Fibroblast of lung (primary cell): ENCODE data around the gene SYT12. TPM values are rescaled to one million over a fixed set of nuclear protein-coding genes. Genes with fewer than 3 reads are reported as not detected.

Source experiments
- DNase-seq, 2 donors: peaks; one replicate each; pipeline versions ENCODE4 v3.0.0 to v3.0.0-alpha.2; 2010; ENCODE audit warnings: low read depth in 2 of 2
- H2AFZ ChIP-seq: 2 replicates; pipeline ENCODE4 v1.5.1; 2012; ENCODE audit warnings: low read length, control low read depth, inconsistent platforms
- H3K27ac ChIP-seq: 2 replicates; pipeline ENCODE4 v1.5.1; 2011; ENCODE audit warnings: low read length, control low read depth; ENCODE audit not compliant: insufficient read depth
- H3K27me3 ChIP-seq: 2 replicates; pipeline ENCODE4 v1.5.1; 2011; ENCODE audit warnings: mild to moderate bottlenecking, low read length; ENCODE audit not compliant: control insufficient read depth, insufficient read depth
- H3K36me3 ChIP-seq: 2 replicates; pipeline ENCODE4 v1.5.1; 2011; ENCODE audit warnings: low read length; ENCODE audit not compliant: control insufficient read depth, insufficient read depth
- H3K4me1 ChIP-seq: 2 replicates; pipeline ENCODE4 v1.5.1; 2011; ENCODE audit warnings: low read length; ENCODE audit not compliant: control insufficient read depth, insufficient read depth; ENCODE audit errors: extremely low read depth
- H3K4me2 ChIP-seq: 2 replicates; pipeline ENCODE4 v1.5.1; 2011; ENCODE audit warnings: low read length, control low read depth; ENCODE audit not compliant: insufficient read depth; ENCODE audit errors: extremely low read depth
- H3K4me3 ChIP-seq, 4 experiments: fragments of 200-600 bp in 1 of 4; sonication (generic) in 1 of 4; replicated peaks in 1 of 4; 2 replicates each; pipeline ENCODE4 v1.5.1; 2011 to 2016; ENCODE audit warnings: low read length in 4 of 4, low read depth in 3 of 4, mild to moderate bottlenecking in 3 of 4, control low read depth in 2 of 4, inconsistent platforms in 1 of 4, mixed read lengths in 1 of 4; ENCODE audit not compliant: insufficient read depth in 1 of 4; ENCODE audit errors: control extremely low read depth in 1 of 4
- H3K79me2 ChIP-seq: 2 replicates; pipeline ENCODE4 v1.5.1; 2012; ENCODE audit warnings: mild to moderate bottlenecking, low read length, inconsistent platforms; ENCODE audit not compliant: control insufficient read depth, insufficient read depth
- H3K9ac ChIP-seq: 2 replicates; pipeline ENCODE4 v1.5.1; 2011; ENCODE audit warnings: mild to moderate bottlenecking, low read length, control low read depth; ENCODE audit not compliant: insufficient read depth
- H3K9me3 ChIP-seq: 2 replicates; pipeline ENCODE4 v1.5.1; 2012; ENCODE audit warnings: low read depth, low read length; ENCODE audit not compliant: control insufficient read depth, insufficient read depth
- H4K20me1 ChIP-seq: 2 replicates; pipeline ENCODE4 v1.5.1; 2011; ENCODE audit warnings: low read length; ENCODE audit not compliant: control insufficient read depth, insufficient read depth; ENCODE audit errors: extremely low read depth
- CTCF ChIP-seq, 2 donors: IDR thresholded peaks in 1 of 2; conservative IDR thresholded peaks in 1 of 2; 1 replicate in 1 of 2; 2 replicates in 1 of 2; pipeline ENCODE4 v1.5.1; 2011 to 2012; ENCODE audit warnings: low read length in 2 of 2, control low read depth in 1 of 2, inconsistent platforms in 1 of 2, low read depth in 1 of 2, mild to moderate bottlenecking in 1 of 2
- EZH2 ChIP-seq: IDR thresholded peaks from 2 replicates; pipeline ENCODE4 v1.5.1; 2012; ENCODE audit warnings: low read length, control low read depth, mild to moderate bottlenecking; ENCODE audit errors: missing control alignments
- polyA plus RNA-seq, 2 donors: library from polyadenylated mRNA; depleted of rRNA in 1 of 2; stranded (reverse) in 1 of 2; unstranded in 1 of 2; fragments of >200 nt; gene quantifications; 2 replicates each; pipeline ENCODE4 v1.2.1, GENCODE V29; 2011 to 2012; ENCODE audit warnings: missing spikeins in 1 of 2
- total RNA-seq: library from RNA; depleted of rRNA; stranded (reverse); fragments of >200 nt; gene quantifications from 2 replicates; pipeline ENCODE4 v1.2.1, GENCODE V29; 2014

The SYT12 gene
- total and polyA plus RNA-seq, 2 donors (not counting 1 experiment from before 2014, with no cell fraction given): under 0.01 TPM; not detected in 1

- Histone ChIP-seq H3K36me3 (no peaks in the 10 kb centered on the region), H3K27ac (no peak overlapping the region), H3K79me2 (no peaks in the 10 kb centered on the region), H3K4me1 (no peaks in the 10 kb centered on the region), H3K9ac (no peak overlapping the region), H3K4me3 (no peak overlapping the region), H2AFZ (no peak overlapping the region), H4K20me1 (no peaks in the 10 kb centered on the region), H3K27me3 (peaks cover 4% of the 10 kb centered on the region), H3K9me3 (no peaks in the 10 kb centered on the region), H3K4me2 (no peak overlapping the region)
- no peak for DNase-seq
- TF ChIP-seq CTCF (conservative IDR thresholded peaks at IDR 0.05 in 1 of 2, IDR thresholded peaks at IDR 0.05 in 1 of 2; ENCODE audit: low read depth in 1 of 2, low read length in 2 of 2): no peak
- no peak for TF ChIP-seq EZH2
These were observed 25.7 kb downstream of the SYT12 start for GRCh38 chr11:67048515-67049130.

GRCh38 chr11:67050139-67050538, 27.2 kb downstream of the SYT12 start:
- Histone ChIP-seq H3K4me2 (no peak overlapping the region), H3K9ac (no peak overlapping the region), H3K79me2 (no peaks in the 10 kb centered on the region), H2AFZ (no peak overlapping the region), H3K9me3 (no peaks in the 10 kb centered on the region), H3K36me3 (no peaks in the 10 kb centered on the region), H3K4me3 (no peak overlapping the region), H4K20me1 (no peaks in the 10 kb centered on the region), H3K27me3 (peaks cover 3% of the 10 kb centered on the region), H3K27ac (no peak overlapping the region), H3K4me1 (peaks cover 5% of the 10 kb centered on the region)
- TF ChIP-seq EZH2: no peak
- no peak for TF ChIP-seq CTCF (conservative IDR thresholded peaks at IDR 0.05 in 1 of 2, IDR thresholded peaks at IDR 0.05 in 1 of 2; ENCODE audit: low read depth in 1 of 2, low read length in 2 of 2)
- no peak for DNase-seq

GRCh38 chr11:67051180-67051893, 28.4 kb downstream of the SYT12 start:
- DNase-seq: no peak
- Histone ChIP-seq H3K4me1 (peaks cover 7% of the 10 kb centered on the region), H3K9ac (no peak overlapping the region), H3K79me2 (no peaks in the 10 kb centered on the region), H3K36me3 (no peaks in the 10 kb centered on the region), H4K20me1 (no peaks in the 10 kb centered on the region), H3K4me3 (no peak overlapping the region), H3K27ac (no peak overlapping the region), H3K9me3 (no peaks in the 10 kb centered on the region), H3K4me2 (no peak overlapping the region), H3K27me3 (peaks cover 3% of the 10 kb centered on the region), H2AFZ (no peak overlapping the region)
- TF ChIP-seq EZH2: no peak
- TF ChIP-seq CTCF (conservative IDR thresholded peaks at IDR 0.05 in 1 of 2, IDR thresholded peaks at IDR 0.05 in 1 of 2; ENCODE audit: low read depth in 1 of 2, low read length in 2 of 2): no peak
